Measurements from ENCODE around the gene GRB10.
"Not testable (repeated sequence)": the region's sequence is repeated elsewhere in the genome, so short reads cannot be mapped to it uniquely, and the experiment has no call there.

The GRB10 gene

DNA sequence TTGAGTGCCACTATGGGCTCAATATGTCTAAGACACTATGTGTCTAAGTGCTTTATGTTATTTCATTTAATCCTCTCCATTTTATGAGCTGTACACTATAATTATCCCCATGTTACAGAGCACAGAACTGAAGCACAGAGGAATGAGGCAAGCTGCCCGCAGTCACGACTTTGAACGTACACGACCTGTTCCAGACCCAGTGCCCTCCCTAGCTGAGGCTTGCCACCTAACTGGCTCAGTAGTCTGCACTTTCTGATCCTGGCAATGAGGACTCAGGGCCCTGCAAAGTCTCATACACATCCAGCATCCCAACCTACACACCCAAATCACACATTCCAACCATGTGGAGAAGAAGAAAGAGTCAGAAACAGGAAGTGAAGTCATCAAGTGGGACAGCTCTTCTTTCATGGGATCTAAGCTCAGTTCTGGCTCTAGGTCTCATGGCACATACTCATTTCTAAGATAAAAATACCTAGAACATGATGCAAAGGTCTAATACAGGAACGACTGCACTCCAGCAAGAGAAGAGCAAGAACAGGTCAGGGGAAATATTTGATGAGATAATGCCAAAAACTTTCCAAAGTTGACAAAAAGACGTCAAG lies 175.1 kb downstream of the GRB10 start:
- no peak for DNase-seq (ENCODE audit: low read depth)

DNA sequence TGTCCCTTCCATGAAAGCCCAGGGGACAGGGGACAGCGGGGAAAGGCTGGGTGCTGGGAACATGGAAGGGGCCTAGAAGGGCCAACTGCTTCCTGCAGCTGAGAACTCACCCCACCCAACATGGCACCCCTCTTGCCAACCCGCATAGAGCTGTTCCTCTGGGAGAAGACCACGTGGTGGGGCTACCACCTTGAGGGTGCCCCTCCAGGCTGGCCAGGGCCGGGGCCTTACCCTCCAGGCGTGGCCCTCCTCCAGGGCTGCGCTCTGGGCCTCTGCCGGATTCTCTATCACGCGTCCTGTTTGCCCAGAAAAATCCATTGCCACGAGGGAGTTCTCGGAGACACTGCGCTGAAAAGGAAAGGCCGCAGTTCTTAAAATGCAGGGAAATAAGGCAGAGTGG lies 177.6 kb downstream of the GRB10 start:
- no peak for DNase-seq (ENCODE audit: low read depth)

DNA sequence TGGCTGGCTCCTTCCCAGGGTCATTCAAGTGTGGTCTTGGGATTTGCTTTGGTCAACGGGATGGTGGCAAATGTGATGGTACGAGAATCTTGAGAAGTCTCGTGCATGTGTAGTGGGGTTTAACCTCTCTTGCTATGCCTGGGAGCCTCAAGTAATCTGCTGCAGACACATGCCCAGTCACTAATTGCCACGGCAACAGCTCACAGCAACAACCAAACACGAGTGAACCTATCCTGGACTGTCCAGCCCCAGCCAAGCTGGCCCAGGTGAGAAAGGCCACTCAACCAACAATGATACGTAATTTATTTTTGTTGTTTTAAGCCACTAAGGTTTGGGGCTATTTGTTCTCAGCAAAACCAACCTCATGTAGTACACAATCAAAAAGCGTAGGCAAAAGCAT lies 179.4 kb downstream of the GRB10 start:
- no peak for DNase-seq (ENCODE audit: low read depth)

DNA sequence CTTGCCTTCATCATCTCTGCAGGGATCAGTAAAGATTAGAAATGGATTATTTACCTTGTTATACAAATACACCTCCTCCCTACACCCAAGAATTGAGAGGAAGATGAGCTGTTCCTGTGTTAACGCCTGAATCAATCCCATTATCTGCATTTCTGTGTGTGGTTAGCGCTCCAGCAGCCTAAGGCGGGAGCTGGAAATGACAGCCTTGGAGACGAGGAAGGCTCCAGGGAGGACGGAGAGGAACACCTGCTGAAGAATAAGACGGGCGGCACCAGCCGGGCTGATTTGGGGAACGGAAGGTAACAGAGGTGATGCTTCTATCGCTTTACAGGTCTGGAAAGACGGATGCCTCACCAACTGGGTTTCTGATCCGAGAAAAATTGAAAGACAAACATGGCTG lies 183.3 kb downstream of the GRB10 start:
- DNase-seq (ENCODE audit: low read depth), result no peak

DNA sequence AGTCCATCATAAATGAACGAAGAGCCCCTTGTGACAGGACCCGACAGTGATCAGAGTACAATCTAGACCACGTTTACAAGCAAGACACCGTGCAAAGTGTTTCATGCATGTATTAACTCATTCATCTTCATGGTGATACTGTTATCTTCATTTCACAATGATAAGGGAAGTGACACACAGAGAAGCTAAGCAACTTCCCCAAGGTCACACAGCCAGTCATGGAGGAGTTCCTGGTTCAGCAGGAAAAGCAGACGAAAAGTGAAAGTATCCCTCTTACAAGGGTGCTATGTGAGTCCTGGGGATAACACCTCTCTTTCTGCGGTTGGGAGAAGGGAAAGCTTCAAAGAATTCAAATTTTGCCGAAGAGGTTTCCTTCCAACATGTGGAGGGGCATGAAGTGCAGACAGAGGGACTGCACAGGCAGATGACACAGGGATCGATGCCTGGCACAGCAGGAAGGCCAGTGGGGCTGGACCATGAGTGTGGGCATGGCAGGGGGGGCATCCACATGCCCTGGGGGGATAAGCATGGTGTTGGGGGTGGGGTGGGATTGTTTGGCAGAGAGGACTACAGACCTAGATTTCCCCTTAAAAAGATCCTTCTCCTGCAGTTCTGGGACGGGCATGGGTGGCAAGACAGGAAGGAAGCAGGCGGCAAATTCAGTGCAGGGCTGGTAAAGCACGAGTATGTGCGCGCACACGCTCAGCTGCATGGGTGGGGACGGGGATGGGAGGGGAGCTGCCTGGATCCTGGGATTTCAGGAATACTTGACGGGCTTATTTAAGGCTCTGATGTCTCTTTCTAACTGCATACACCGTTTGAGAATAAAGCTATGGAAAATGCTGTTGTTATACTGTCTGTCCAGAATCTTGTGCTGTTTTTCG lies 184.0 kb downstream of the GRB10 start:
- DNase-seq (ENCODE audit: low read depth), result no peak

DNA sequence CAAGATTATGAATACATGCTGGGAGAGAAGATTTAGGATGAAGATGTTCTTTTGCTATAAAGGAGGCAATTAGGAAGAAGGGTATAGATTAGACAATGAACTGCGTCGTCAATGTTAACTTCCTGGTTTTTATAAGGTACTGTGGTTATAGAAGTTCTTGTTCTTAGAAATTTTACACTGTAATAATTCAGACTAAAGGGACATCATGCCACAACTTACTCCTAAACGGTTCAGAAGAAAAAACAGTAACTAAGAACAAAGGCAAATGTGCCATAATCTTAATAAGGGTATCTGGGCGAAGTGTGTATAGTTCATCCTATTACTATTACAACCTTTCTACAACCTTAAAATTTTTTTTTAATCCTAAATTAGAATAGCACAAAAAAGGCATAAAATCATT lies 186.2 kb downstream of the GRB10 start:
- no peak for DNase-seq (ENCODE audit: low read depth)

DNA sequence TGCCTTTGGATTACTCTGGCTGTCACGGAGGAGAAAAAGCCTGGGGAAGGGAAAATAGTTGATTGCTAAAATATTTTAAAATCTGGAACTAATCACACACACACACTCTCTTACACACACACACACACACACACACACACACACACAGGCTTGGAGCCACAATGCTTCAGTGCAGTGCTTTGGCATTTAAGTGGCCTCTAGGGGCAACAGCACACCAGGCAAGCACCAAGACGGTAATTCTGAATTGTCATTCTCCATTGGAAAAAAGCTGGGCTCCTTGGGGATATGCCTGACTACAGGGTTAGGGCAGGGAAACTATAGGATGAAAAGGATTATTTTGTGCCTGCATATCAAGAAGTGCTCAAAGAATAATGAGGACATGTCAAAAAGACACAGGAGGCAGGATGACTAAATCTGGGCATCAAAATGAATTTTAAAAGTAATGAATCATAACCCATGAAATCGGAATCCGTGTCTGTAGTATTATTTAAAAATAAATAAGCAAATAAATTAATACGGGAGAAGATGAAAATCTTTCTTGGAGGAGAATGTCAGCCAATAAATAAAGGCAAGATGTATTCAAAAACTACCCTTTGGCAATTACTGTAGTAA lies 187.1 kb downstream of the GRB10 start:
- peak; percentile 16 for DNase-seq (ENCODE audit: low read depth)

DNA sequence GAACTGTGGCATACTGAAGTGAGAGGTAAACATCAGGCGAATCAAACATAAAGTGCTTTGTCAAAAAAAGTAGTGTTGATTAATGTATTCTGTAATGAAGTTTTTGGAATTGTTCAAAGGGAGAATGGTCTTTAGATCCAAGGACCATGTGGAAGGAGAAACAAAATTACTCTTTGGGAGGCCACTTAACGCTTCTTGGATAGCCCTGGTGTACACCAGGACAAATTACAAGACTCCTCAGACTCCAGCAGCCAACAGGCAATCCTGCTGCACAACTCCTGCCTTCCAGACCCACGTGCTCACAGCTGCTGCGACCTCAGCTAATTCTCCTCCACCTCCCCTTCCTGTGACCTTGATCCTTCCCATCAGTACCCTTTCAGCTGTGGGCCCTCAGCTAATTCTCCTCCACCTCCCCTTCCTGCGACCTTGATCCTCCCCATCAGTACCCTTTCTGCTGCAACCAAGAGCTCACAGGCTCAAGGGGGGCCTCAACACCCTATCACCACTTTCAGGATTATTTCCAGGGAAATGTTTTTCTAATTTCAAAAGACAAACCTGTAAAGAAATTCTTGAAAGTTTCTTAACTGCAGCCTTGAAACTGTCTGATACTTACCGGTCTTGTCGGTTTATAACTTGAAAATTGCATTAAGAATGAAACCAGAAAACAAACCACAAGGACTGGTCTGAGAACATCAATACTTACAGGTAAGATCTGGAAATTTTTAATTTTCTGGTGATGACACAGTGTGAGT lies 187.8 kb downstream of the GRB10 start:
- DNase-seq (ENCODE audit: low read depth), result no peak

DNA sequence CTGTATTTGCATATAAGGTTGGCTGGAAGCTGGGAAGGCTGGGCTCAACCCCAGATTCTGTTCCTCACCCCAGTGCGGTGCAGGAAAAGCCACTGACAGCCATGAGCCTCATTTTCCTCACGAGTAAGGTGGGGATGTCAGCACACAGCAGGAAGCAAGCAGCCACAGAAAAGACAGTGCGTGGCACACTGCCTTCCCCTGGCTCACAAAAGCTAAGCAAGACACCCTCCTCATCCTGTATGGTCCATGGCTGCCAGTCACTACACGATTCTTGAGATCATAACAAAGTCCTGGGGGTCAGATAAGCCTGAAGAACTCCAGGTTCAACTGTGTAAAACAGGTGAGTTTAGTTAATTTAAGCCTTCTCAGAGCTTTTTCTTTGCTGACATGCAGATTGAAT lies 188.6 kb downstream of the GRB10 start:
- DNase-seq (ENCODE audit: low read depth), result no peak

DNA sequence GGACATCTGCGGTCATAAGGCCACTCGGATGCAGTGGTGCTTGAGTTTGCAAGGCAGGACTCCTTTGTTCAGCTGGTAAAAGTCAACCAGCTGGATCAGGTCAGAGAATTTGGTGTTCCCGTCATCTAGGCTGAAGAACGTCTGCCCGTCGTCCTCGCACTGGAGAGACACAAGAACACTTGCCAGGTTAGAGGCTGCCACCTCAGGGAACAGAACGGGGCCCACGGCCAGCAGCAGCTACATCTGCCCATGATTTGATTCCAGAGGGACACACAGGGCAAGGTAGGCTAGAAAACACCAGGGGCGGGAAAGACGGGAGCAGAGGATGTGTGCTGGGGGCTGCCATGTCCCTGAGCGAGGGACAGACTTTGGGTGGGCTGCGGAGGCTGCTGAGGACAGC lies 189.8 kb downstream of the GRB10 start:
- no peak for DNase-seq (ENCODE audit: low read depth)

DNA sequence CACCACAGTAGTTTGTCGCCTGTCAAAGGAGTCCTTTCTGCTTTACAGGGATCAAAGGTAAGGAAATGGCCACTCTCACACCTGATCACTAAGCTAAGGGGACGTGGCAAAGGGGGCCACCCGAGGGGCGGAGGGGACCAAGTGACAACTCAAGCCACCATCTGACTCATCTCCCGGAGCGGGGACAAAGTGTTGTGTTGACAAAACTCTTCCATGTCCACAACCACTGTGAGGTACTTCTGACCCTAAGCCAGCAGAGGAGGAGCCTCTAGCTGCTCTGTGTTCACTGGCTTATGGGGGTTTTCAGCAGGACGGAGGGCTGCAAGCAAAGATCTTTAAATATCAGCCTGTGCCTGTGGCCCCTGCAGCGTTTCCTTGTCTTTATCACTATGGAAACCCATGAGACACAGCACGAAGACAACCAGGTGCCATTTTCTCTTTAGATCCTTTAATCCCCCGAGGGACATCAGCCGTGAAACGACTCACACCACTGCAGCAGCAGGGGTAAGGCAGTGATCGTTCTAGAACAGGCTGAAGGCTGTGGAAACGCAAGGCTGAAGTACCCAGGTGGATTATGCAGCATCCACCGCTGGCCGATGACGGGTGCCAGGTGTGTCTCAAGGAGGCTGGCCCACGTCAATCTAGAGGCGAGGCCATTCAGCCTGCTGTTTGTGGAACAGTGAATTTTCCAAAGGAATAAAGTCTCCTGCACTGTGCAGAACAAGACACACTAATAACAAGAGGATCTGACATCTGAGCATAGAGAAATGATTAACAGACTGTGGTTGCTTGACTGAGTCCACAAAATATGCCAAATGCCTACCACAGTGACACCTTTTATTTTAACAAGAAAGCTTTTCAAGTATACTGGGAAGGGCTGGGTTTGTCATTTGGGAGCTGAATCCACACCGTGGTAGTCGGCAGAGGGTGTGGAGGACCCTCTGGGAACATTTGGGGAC lies 190.9 kb downstream of the GRB10 start:
- no peak for DNase-seq (ENCODE audit: low read depth)

DNA sequence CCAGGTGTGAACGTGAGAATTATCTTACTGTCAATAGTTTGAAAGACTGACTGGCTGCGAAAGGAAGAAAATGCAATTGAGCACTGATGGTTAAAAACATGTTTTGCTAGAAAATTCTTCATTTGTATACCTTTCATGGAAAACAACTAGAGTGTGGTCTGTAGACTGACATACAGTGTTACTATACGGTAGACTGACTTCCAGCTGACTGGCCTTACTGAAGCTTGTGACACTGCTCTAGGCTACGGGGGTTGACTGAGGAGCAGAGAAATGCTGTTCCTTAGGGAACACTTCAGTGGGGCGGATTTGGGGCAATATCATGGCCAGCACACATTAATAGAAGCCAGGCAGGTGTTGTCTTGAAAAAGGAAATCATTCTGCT lies 191.6 kb downstream of the GRB10 start:
- DNase-seq (ENCODE audit: low read depth), result no peak

DNA sequence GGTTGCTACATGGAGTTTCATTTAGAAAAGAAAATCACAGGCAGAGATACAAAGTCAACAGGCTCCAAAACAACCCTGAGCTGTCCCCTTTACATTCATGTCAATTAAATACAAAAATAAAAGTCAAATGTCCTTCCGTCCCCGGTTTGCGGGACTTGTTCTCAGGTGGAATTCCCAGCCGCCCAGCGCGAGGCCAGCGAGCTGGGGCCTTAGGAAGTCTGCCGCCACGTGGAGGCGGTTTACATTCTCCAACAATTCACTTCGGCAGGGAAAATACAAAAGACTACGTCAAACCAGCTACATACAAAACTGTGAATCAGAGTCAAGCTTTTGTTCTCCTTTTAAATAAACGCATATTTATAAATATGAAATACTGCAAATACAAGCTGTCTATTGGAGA lies 192.2 kb downstream of the GRB10 start:
- no peak for DNase-seq (ENCODE audit: low read depth)

DNA sequence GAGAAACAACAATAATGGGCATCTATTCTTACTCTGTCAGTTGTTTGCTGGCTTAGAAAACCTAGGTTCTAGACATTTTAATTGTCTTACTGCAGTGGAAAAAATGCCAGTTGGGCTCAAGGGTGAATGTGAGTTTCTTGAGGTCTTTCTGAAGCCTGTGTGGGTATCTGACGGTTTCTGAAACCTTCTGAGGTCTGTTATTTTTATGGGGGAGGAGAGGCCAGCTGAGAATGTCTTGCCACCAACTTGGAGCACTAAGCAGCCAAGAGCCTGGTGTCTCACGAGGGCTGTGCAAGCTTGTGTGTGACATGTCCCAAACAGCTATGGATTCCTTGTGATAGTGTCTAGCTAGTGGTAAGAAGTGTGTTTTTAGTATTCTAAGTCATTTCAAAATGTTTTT lies 193.3 kb downstream of the GRB10 start:
- DNase-seq (ENCODE audit: low read depth), result no peak

DNA sequence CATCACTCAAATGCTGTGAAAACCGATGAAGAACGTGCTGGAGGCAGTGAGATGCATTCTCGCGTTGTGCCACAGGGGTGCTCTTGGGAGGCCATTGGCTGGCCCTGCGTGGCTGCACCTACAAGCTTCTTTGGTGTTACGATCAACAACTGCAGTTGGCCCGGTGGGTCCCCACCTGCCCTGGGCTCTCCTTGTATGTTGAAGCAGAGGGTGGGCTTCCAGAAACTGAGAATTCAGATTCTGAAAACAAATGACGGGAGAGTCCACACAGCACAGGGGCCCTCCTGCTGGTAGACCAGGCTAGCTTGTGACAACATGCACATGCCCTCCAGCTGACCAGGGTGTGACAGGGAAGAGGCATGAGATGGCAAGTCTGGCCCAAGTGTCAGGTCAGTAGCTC lies 193.8 kb downstream of the GRB10 start:
- DNase-seq (ENCODE audit: low read depth), result no peak

DNA sequence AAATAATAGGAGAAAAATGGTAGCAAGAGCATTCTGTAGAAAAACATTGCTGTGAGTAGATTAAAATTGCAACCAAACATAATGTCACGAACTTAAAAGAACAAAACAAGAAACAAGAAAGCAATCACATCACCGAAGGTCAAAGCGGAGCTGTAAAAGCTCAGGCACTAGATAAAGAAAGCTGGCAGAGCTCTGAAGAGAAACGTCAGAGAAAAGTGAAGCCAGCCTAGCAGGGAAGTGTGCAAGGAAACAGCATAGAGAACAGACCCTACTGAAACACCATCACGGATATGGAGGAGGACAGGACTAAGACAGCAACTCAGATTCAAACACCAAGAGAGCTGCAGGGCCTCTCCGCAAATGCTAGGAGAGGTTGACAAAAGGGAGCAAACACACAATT lies 195.0 kb downstream of the GRB10 start:
- no peak for DNase-seq (ENCODE audit: low read depth)

DNA sequence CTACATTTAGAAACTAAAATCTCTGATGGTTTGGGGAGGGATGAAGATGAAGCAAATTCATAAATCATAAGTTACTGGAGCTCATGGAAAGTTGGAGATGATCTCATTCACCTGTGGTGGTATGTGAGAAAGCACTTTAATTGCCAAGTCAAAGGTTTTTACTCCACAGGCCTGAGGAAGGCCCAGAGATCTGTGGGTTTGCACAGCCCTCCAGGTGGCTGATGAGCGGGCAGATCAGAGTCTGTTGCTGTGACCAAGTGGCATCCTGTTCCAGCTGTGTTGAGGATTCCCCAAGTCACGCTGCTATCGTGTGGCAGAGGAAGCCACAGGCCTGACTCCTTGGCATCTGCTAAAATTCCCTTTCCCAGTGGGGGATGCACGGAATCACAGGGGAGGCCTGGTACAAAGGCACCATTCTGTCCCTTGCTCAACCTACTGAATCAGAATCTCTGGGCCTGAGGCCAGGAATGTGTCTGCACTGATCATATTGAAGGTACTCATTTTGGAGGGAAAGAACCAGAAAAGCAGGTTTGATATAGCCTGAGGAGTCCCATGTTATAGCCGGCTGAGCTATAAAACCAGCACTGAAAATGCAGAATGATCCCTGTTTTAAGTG lies 197.8 kb downstream of the GRB10 start:
- DNase-seq (ENCODE audit: low read depth), result no peak

DNA sequence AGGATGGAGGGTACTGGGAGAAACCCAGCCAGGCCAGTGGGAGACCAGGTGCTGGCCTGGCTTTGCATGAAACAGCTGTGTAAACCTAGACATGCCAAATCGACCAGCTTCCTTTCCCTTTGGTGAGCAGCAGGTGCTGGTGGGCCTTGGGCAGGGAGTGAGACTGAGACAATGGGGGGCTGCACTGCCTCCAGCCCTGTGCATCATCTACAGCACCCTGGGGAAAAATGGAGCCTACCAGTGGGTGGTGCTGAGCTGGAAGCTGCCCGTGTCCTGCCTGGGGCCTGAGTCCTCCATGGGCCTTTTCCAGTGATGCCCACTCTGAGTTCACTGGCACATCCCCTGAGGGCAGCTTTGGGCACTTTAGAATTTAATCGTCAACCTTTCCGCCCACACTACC lies 198.3 kb downstream of the GRB10 start:
- DNase-seq (ENCODE audit: low read depth), result no peak

DNA sequence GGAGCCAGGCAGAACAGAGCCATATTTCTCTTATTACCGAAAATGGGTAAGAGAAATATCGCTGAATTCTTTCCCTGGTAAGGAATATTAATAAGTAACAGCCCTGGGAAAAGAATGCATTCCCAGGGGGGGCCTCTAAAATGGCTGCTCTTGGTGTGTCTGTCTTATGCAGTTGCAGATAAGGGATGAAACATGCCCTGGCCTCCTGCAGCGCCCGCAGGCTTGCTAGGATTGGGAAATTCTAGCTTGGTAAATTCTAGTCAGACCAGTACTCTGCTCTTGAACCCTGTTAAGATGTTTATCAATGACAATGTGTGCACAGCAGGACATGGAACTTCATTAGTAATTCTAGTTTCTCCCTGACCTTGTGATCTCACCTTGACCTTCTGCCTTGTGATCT lies 199.4 kb downstream of the GRB10 start:
- not testable (repeated sequence) for DNase-seq (ENCODE audit: low read depth)

DNA sequence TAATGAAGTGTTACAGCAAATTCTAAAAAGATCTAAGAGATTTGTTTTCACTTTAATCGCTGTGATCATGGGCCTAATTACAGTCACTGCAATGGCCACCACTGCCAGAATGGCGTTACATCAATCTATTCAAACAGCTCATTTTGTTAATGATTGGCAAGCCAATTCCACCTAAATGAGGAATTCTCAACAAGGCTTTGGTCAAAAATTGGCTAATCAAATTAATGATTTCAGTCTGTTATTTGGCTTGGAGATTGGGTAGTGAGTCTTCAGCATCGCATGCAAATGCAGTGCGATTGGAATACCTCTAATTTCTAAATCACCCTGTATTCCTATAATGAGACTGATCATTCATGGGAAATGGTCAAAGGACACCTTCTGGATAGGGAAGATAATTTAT lies 200.4 kb downstream of the GRB10 start:
- not testable (repeated sequence) for DNase-seq (ENCODE audit: low read depth)

DNA sequence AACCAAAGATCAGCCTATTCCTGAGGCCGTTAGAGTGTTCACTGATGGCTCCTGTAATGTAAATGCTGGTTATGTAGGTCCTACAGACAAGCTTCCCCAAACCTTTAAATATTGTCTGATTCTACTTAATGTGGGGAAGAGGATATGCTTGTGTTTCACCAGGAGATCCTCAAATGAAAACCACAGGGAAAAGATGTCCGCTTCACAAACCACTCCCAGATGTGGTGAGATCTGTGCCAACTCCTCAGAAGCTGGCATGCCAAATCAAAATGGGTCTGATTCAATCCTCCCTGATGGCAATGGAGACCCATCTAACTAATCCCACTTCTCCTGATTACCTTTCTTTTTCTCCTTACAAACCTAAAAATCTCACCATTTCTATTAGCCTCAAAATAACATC lies 202.0 kb downstream of the GRB10 start:
- DNase-seq (ENCODE audit: low read depth), result not testable (repeated sequence)

Data from GM04504 (cell line).